GM19438 (cell line): ENCODE data around the gene ARHGAP22.

Experiments
- ATAC-seq: cut with Tn5 transposase; IDR thresholded peaks from one replicate; pipeline ENCODE4 v1.9.1; 2021; ENCODE audit warnings: low read depth; ENCODE audit not compliant: unreplicated experiment

The ARHGAP22 gene

DNA sequence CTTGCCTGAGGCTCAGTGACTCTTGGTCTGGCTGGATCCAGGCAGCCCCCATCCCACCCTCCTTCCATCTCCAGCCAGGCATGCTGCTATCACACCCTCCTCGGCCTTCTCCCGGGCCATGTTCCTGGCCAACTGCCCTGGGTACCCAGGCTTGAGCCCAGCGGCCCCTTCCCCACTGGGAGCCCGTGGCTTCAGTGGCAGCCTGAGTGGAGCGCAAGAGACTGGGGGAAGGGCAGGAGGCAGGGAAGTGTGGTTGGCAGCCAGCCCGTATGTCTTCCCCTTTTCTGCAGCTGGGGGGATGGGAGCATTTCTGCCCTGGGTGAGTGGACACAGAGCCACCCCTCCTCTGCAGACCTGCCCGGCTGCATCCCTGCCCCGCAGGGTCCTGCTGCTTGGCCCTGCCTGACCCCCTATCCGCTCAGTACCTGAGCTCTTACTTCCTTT is 148.5 kb downstream of the ARHGAP22 start:
- no peak for ATAC-seq

DNA sequence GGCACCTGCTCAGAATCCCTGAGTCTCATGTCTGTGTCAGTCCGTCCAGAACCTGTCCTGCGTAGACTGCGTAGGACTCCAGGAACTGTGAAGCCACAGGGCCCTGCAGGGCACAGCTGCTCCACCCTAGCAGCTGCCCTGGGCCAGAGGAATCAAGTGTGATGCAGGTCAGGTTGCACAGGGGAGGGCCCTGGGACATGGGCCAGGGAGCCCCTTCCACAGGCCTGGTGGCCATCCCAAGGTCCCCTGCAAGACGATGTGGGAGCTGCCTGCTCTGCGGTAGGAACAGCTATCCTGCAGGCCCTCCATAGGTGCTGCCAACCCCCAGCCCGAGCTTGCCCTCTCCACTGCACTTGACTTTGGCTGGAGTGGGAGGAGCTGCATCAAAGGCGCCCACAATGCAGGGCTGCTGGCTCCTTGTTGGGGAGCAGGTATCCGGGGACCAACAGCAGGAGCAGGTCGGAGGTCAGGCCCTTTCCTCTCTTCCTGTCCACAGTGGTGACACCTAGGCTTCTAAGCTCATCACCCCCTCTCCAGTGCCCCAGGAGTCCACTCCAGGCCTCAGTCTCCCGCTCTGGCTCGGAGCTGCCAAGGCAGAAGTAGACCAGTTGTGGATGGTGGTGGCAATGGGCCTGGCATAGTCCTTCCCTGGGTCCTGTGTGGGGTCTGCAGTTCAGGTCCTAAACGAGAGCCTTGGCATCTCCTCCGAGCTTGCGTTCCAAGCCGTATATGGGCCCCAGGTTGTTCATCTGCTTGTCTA is 149.3 kb downstream of the ARHGAP22 start:
- ATAC-seq = no peak

DNA sequence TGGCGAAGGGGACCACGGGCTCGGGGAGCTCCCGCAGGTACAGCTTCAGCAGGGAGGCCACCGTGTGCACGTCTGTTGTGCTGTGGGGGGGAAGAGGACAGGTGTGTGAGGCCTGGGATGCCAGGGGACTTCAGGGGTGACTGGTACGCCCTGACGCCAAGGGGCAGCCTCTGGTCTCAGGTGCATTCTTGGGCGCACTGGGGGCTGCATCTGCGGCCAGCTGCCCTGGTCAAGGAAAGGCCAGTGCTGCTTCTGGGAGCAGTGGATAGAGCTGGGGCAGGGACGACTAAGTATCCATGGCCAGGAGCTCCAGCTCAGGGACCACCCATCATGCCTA is 149.8 kb downstream of the ARHGAP22 start:
- ATAC-seq = no peak

DNA sequence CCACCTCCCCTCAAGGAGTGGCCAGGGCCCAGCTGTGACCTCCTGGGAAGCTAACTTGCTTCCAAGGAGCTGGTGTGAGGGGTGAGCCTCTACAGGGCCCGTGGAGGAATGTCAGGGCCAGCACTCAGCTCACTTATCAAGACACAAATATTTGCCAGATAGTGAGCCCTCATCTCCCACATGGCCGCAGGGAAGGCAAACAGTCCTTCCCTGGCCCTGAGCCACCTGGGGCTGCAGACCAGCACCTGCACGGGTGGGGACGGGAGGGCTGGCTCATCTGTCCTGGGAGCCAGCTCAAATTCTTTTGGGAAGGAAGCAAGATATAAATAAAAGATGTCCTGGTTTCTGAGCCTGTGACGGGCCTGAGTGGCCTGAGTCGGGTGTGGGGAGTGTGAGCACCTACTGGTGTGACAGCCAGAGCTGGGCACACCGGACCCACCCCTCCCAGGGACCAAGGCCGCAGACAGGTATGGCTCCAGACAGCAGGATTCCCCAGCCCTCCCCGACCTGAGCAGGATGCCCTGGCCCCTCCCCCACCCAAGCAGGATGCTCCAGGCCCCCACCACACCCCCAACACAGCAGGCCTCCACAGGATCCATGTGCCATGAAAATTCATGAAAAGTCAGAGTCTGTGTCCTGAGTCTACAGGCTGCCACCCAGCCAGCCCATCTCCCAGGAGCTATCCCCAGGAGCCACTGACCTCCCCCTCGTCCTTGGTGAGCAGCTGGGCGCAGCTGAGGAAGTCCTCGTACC is 150.4 kb downstream of the ARHGAP22 start:
- ATAC-seq = no peak

DNA sequence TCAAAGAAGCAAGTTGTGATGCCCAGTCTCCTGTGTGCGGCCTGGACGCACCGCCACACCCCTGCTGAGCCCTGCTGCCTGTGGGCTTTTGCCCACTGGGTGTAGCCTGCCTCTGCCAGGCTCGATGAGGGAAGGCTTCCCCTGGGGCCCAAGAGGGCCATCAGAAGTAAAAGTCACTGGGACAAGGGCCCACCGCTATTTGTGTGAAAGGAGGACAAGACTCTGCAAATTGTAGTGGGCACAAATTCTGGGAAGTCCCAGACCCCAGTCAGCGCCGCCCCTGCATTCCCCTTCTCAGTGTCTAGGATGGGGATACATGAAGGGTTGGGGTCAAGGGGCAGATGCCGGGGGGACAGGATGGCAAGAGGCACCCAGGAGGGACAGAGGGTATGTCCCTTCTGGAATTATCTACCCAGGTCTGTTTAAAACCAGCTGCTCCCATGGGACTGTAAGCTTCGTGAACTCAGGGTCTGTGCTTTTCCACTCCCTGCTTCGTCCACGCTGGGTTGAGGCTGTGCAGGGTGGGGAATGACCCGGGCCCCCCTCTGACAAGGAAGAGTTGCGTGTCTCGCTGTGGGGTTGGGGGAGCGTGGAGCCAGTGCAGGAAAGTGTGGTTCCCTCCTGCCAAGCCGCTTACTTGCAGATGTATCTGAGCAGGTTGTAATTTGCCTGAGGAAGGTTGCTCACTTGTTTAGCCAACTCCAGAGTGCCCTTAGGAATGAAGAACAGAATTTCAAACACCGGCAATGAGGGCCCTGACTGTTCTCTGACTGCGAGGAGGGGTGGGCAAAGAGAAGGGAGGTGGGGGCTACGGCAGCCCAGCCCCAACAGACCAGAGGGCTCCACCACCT is 151.2 kb downstream of the ARHGAP22 start:
- ATAC-seq = no peak

DNA sequence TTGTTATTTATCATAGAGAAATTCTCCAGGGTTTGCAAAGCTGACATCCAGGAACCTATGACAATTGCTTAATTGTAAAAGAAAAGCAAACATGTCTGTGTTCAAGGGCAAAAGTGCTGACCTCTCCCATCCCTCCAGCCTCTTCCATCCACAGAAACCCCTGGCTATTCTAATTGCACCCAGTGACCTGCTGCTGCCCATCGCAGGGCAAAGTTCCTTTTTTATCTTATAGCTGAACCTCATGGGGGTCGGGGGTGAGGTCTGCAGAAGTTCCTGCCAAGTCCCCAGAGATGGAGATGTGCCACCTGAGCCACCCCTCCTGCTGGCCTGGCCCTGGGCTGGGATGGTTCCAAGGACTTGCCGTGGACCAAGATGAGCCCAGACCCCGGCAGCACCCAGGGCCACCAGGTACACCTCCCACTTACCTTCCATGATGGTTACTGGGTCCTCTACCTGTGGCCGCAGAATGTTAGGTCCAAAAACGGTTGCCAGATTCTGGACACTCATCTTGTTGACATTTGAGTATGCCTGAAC is 151.9 kb downstream of the ARHGAP22 start:
- no peak for ATAC-seq

DNA sequence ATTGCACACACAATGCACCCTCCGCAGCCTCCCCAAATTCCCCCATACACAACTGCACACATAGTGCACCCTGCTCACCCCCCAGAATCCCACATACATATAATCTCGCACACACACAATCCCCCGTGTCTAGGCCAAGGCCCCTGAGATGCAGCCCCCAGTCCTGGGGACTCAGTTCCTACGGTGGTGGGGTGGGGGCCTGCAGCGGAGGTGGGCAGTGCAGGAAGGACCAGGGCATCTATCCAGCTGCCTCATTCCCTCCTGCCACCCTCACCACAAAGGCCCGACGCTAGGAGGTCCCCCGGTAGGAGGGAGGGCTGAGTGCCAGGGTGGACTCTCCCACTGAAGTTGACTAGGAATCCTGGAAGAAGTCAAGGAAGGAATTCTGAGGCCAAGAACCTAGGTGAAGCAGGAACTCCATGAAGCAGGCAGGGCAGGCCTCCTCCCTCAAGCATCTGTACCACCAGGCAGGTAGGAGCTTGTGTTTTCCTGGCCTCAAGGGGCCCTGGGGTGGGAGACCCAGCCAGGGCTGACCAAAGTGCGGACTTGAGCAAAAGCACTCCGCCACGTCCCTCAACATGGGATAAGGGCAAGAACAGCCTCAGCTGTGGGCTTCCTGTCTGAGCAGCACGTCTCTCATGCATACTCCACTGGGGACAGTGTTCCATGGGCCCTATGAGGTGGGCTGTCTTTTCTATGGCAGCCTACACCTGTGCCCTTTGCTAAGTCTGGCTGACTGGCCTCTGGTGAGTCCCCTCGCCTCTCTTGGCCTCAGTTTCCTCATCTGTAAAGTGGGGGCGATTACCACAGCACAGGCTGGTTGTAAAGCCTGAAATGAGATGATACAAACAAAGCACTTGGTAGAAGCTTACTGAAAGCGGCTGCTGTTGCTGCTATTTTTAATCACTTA is 152.6 kb downstream of the ARHGAP22 start:
- no peak for ATAC-seq

DNA sequence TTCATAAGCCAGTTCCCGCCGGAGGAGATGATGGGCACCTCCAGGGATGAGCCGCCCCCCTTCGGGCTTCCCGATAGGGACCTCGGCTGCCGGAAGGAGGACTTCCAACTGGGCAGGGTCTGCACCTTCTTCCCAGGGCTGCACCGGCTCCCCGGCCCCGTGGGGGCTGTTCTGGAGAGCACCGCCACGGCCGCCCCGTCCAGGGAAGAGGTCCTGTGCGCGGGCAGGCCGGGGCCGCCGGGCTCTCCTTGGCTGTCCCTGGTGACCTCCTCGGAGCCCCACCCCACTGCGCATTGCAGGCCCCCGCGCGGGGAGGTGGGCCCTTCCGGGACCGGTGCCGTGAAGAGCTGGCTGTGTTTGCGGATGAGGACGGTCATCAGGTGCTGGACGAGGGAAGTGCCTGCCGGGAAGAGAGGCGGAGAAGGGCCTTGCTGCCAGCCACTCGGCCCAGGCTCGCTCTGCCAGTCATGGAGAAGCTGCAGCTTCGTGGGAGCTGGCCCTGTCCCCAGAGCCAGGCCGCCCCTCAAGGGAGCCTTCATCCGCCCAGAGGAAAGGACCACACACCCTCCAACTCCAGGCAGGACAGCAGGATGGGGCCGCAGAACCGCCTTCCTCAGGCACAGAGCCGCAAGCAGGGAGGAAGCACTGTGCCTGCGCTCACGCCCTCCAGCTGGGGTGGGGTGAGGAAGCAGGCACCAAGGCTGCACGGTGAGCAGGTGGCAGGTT is 154.0 kb downstream of the ARHGAP22 start:
- no peak for ATAC-seq

DNA sequence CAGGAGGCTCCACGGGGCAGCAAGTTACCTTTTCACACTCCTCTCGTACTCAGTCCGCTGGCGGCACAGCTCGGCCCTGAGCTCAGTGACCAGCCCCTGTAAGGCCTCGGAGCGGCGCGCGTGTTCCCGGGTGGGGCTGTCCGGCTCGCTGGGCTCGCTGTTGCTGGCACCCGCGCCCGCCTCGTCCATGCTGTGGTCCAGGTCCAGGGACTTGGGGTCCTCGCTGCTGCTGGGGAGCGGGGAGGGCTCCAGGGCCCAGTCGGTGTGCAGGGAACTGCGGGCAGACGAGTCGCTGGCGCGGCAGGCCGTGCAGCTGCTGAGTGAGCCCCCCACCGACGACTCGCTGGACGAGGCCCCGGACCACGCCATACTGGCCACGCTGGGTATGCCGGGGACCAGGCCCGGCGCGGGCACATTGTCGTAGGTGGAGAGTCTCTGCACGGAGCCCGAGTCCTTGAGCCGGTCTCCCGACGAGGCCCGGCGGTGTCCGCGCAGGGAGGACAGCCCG is 154.6 kb downstream of the ARHGAP22 start:
- ATAC-seq = no peak

DNA sequence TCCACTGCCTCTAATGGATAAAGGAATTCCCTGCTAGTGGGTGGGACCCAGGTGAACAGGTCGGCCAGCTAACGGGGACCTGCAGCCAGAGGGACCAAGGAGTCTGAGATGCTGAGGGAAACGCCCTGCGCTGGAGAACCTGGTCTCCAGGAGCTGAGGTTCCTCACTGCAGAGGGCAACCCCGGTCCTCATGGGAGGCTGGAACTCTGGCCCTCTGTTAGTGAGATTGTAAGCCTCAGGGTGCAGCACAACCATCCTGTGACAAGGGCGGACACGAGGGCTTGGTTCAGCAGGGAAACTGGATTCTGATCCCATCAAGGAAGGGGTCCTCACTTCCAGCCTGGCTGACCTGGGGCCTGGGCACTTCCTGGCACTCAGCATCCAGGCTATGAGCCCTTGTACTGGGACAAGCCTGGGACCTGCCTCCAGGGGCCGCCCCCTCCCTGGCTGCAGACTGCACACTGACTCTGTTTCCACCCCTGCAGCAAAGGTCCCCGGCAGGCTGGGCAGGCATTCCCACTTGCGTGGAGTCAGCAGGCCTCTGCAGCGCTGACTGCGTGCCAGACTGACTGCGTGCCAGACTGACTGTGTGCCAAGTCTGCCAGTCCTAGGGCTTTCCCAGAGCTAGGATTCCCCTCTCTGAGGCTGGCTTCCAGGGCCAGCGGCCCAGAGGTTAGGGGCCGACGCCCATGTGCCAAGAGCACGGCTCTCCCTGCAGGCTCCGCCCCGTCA is 155.2 kb downstream of the ARHGAP22 start:
- no peak for ATAC-seq

DNA sequence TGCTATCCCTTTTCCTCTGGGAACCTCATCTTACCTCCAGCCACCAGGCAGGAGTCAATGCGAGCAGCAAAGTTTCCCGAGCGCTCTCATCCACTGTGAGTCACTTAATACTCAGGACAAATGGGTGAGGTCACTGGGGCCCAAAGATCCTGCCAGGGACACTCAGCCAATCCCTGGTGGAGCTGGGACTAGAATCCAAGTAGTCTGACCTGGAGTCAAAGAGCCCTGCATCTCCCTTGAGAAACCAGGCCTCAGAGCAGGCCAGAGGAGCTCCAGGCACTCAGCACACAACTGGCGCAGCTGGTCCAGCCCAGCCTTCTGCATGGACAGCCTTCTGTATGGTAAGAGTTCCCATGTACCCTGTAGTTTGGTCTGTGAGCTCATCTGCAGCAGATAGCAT is 156.1 kb downstream of the ARHGAP22 start:
- ATAC-seq = no peak

DNA sequence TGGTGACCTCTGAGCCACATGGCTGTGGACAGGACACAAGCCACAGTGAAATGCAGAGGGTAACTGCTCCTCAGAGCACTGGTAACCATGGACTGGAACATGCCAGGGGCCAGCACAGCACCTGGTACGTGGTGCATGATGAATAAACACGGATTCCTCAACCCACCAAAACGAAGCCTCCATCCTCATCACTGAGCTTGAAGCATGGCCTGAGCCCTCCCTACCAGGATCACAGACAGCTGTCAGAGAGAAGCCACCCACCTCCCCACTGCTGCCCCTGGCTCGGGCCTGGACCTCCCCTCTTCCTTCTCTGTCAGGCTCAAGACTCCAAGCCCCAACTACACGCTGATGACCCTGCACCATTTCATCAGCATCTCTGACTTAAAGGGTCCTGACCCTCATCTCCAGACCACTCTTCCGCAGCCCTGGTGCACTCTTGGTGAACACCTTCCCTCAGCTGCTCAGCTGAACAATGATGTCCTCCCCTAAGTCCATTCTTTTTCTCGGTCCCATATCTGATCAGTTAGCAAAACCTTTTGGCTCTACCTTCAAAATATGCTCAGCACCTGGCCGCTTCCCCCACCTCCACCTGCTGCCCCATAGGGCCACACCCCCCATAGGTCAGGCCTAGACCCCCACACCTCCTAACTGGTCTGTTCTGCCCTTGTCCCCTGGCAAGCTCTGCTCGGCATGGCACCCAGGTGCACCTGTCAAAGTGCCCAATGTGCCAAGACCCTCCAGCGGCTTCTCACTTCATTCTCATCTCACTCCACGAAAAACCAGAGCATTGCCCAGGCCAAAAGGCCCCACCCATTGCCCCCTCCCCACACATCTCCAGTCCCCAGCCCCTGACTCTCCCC is 157.3 kb downstream of the ARHGAP22 start:
- ATAC-seq = no peak

DNA sequence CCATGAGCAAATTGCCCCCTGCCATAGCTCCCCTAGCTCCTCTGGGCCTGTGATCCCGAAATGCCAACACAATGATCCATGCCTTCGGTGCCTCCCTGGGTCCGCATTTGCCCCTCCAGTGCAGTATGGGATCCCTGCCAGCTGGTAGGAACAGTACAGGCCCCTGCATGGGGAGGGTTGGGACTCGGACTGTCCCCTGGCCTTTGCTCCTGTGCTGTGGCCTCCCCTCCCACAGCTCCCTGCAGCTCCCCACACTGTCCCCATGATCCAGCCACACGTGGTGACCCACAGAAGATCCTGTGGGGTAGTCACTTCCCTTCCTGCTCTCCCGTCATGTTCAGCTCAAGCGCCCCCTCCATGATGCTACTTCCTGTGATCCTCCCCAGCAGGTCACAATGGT is 158.1 kb downstream of the ARHGAP22 start:
- ATAC-seq = no peak

DNA sequence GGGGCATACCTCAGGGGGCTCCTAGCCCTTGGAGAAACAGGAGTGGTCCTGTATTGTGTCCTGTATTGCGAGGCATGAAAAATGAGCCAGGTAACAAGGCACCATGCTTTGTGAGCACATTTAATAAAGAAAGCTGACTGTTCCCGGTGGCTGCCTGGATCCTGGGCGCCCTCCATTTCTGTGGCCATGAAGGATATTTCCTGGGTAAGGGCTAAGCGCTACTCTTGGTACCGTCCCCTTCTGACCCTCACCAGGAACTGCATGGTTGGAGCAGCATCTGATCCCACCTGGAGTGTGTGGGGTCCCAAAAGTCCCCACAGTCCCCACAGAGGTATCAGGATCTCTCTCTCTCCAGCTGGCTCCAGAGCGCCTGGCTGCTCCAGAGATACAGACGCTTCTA is 158.9 kb downstream of the ARHGAP22 start:
- no peak for ATAC-seq

DNA sequence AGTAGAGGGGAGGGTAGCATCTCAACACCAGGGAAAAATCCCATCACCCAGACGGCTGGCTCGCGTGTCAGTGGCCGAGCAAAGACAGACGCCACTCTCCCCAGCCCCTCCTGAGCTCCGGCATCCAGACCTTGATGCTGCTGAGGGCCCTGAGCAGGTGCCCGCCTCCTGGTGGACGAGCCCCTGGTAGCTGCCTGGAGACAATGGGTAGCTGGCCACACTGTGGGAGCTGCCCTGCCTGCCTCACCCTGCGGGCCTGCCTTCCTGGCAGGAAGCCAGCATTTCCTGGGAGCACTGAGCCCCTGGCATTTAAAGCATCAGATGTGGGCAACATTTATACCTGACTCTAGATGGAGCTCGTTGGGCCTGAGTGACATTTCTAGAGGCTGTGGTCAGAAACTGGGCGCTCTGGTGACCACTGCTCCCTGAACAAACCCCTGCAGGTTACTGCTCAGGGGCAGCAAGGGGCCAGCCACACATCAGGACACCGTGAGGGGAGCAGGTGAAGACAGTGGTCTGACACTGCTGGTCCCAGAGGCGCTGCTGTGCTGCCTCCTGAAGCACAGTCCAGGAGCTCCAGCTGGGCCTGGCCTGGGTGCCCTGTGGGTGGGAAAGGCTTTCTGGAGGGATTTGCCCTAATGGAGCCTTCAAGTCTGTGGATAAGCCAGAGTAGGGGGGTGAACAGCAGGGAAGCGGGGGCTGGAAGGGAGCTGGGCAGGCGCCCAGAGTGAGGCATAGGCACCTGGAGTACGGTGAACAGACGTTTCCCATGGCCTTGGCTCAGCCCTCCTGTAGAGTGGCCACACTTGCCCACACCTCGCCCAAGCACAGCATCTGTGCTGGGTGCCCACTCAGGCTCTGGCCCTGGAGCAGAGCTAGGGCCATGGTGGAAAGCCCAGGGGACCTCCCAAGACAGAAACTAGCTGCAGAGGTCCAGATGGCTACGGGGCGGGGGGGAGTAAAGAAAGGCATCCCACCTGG is 159.7 kb downstream of the ARHGAP22 start:
- ATAC-seq = no peak

DNA sequence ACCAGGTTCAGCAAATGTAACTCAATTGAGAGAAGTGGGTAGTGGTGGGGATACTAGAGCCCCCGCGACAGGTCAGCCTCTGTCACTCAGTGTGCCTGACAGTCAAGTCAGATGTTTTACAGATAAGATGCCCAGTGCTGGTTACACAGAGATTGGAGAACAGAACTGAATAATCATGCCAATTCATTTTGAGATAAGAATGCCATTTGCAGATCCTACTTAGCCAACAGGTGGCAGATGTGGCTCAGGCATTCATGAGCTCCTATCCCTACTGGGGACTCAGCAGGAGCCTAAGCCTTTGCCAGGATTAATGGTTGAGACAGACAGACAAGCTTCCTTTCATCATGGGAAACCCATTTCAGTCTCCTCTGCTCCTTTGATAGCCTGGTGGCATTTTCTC is 160.6 kb downstream of the ARHGAP22 start:
- no peak for ATAC-seq
